ENCODE measurements around the gene RGS12.
A peak's percentile ranks its signal among the peaks of the same experiment; 100 is the strongest.

The RGS12 gene

DNA sequence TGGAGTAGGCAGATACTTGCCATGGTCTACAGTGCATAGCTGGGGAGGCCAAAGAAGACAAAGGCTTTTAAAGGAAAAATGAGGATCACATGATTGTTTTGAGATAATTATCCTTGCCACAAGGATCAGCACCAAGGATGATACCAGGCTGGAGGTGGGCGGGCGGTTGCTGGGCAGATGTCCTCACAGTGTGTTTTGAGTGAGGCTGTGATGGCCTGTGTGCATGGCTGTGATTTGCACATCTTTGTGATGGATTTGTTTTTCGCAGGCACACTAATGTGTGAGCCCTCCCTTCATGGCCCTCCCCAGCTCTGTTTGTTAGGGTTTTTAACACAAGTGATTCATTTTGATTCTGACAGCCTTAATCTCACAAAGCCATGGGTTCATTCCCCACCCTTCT is 46.8 kb downstream of the RGS12 start:
- no peak overlapping the region for H2BK120ac ChIP-seq (ENCODE audit: low read depth, low read length)
- no peaks in the 10 kb centered on the region for H3K27me3 ChIP-seq (ENCODE audit: insufficient read depth, low read length, poor library complexity)
- no peak for DNase-seq
- no peak overlapping the region for H3K4ac ChIP-seq (ENCODE audit: low read depth, low read length)
- no peak overlapping the region for H4K5ac ChIP-seq (ENCODE audit: low read length)
- no peak overlapping the region for H3K27ac ChIP-seq (ENCODE audit: low read depth, low read length)
- no peak overlapping the region for H3K56ac ChIP-seq (ENCODE audit: low read length)
- H4K8ac ChIP-seq (ENCODE audit: low read depth, low read length): no peak overlapping the region
- H2BK15ac ChIP-seq (replicated peaks; ENCODE audit: low read depth): no peak overlapping the region
- WGBS (ENCODE audit: extremely low coverage, insufficient coverage, low lambda C conversion rate): no CpG with 5 or more reads among the region's 3 CpGs
- H3K4me1 ChIP-seq (ENCODE audit: control insufficient read depth, low read depth, low read length): no peaks in the 10 kb centered on the region
- no peak overlapping the region for H3K4me3 ChIP-seq (ENCODE audit: low read length)
- H3K9ac ChIP-seq (ENCODE audit: low read length): no peak overlapping the region
- no peak overlapping the region for H2AK5ac ChIP-seq (ENCODE audit: low read length)
- no peak overlapping the region for H3K18ac ChIP-seq (ENCODE audit: low read length)
- no peaks in the 10 kb centered on the region for H3K36me3 ChIP-seq (ENCODE audit: control insufficient read depth, insufficient read depth, low read length)
- H3K23ac ChIP-seq (ENCODE audit: low read length): no peak overlapping the region
- H3K4me2 ChIP-seq (ENCODE audit: low read length): no peak overlapping the region
- no peak overlapping the region for H2BK5ac ChIP-seq (ENCODE audit: low read length)
- H3K79me2 ChIP-seq (ENCODE audit: control insufficient read depth, insufficient read depth, low read length): no peaks in the 10 kb centered on the region
- H3K79me1 ChIP-seq (ENCODE audit: low read length): peaks cover 5% of the 10 kb centered on the region

DNA sequence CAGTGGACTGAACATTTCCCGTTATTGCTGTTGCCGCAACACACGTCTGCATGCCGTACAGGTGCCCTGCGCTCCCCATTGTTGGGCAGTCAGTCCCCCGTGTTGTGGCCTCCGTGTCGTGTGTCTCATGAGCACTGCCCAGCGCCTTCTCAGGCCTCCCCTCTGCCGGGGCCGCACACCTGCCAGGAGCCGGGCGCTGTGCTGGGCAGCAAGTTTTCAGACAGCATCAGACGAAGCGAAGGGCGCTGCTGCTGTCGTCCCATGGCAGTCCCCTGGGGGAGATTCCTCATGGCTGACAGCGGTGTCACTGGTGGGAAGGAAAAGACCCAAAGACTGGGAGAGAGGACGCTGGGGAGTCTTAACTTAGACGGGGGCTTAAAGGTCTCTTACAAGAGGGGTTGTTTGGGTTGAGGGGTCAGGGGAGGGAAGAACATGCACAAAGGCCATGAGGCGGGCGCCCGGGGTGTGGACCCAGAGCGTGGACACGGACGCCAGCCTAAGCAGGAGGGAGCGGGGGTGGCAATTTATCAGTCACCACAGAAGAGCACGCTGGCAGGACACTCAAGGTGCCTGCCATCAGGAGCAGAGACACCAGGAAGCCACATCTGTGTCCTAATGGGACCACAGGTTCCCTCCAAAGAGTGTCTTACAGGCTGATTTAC is 47.3 kb downstream of the RGS12 start:
- Histone ChIP-seq H3K79me2 (ENCODE audit: control insufficient read depth, insufficient read depth, low read length) (no peaks in the 10 kb centered on the region), H2BK120ac (ENCODE audit: low read depth, low read length) (no peak overlapping the region), H2AK5ac (ENCODE audit: low read length) (no peak overlapping the region), H3K56ac (ENCODE audit: low read length) (no peak overlapping the region), H3K27me3 (ENCODE audit: insufficient read depth, low read length, poor library complexity) (no peaks in the 10 kb centered on the region), H2BK5ac (ENCODE audit: low read length) (no peak overlapping the region), H2BK15ac (replicated peaks; ENCODE audit: low read depth) (no peak overlapping the region), H3K4ac (ENCODE audit: low read depth, low read length) (no peak overlapping the region), H3K4me1 (ENCODE audit: control insufficient read depth, low read depth, low read length) (no peaks in the 10 kb centered on the region), H3K18ac (ENCODE audit: low read length) (no peak overlapping the region), H3K36me3 (ENCODE audit: control insufficient read depth, insufficient read depth, low read length) (no peaks in the 10 kb centered on the region), H4K5ac (ENCODE audit: low read length) (no peak overlapping the region), H3K4me3 (ENCODE audit: low read length) (no peak overlapping the region), H3K23ac (ENCODE audit: low read length) (peak overlapping the region; percentile 45), H4K8ac (ENCODE audit: low read depth, low read length) (no peak overlapping the region), H3K27ac (ENCODE audit: low read depth, low read length) (no peak overlapping the region), H3K9ac (ENCODE audit: low read length) (no peak overlapping the region), H3K4me2 (ENCODE audit: low read length) (no peak overlapping the region), H3K79me1 (ENCODE audit: low read length) (peaks cover 5% of the 10 kb centered on the region)
- DNase-seq: no peak
- no CpG with 5 or more reads among the region's 28 CpGs for WGBS (ENCODE audit: extremely low coverage, insufficient coverage, low lambda C conversion rate)

DNA sequence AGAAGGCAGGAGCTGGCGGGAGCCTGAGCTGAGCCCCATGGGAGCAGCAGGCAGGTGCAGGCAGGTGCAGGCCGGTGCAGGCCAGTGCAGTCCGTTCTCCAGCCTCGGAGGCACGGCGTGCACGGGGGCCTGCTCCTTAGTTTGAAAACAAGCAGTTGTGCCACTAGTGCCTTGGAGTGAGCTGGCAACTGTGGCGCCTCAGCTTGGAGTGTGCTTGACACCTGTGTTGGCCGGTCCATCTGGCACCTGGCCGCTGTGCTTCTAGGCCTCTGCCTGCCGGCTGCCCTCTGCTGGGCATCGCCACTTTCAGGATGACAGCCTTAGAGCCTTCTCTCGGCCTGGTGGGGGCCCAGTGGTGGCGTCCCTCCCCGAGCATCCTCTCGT is 47.9 kb downstream of the RGS12 start:
- H3K4ac ChIP-seq (ENCODE audit: low read depth, low read length): no peak overlapping the region
- no peak overlapping the region for H3K4me2 ChIP-seq (ENCODE audit: low read length)
- DNase-seq: no peak
- WGBS (ENCODE audit: extremely low coverage, insufficient coverage, low lambda C conversion rate): no CpG with 5 or more reads among the region's 16 CpGs
- H3K4me1 ChIP-seq (ENCODE audit: control insufficient read depth, low read depth, low read length): no peaks in the 10 kb centered on the region
- H2BK15ac ChIP-seq (replicated peaks; ENCODE audit: low read depth): no peak overlapping the region
- peaks cover 2% of the 10 kb centered on the region for H3K79me1 ChIP-seq (ENCODE audit: low read length)
- H3K23ac ChIP-seq (ENCODE audit: low read length): no peak overlapping the region
- no peaks in the 10 kb centered on the region for H3K79me2 ChIP-seq (ENCODE audit: control insufficient read depth, insufficient read depth, low read length)
- no peak overlapping the region for H2BK5ac ChIP-seq (ENCODE audit: low read length)
- no peak overlapping the region for H2BK120ac ChIP-seq (ENCODE audit: low read depth, low read length)
- H3K27me3 ChIP-seq (ENCODE audit: insufficient read depth, low read length, poor library complexity): no peaks in the 10 kb centered on the region
- no peaks in the 10 kb centered on the region for H3K36me3 ChIP-seq (ENCODE audit: control insufficient read depth, insufficient read depth, low read length)
- H3K4me3 ChIP-seq (ENCODE audit: low read length): no peak overlapping the region
- no peak overlapping the region for H3K56ac ChIP-seq (ENCODE audit: low read length)
- H3K9ac ChIP-seq (ENCODE audit: low read length): no peak overlapping the region
- no peak overlapping the region for H3K27ac ChIP-seq (ENCODE audit: low read depth, low read length)
- H3K18ac ChIP-seq (ENCODE audit: low read length): no peak overlapping the region
- no peak overlapping the region for H2AK5ac ChIP-seq (ENCODE audit: low read length)
- H4K8ac ChIP-seq (ENCODE audit: low read depth, low read length): no peak overlapping the region
- H4K5ac ChIP-seq (ENCODE audit: low read length): no peak overlapping the region

DNA sequence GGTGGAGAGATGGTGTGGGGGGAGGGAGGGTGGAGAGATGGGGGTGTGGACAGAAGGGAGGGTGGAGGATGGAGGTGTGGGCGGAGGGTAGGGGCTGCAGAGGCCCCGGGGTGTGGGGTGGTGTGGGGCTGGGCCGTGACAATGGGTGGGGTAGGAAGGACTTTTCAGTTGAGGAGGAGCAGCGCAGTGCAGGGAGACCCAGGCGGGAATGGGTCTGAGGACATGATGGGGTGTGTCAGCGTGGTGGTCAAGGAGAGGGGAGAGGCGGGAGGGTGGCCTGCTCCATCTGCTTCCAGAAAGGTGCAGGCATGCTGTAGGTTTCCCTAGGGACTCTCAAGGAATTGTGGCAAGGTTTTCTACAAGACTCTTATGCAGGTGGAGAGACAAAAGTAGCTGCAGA is 48.9 kb downstream of the RGS12 start:
- no peak overlapping the region for H3K56ac ChIP-seq (ENCODE audit: low read length)
- no peak overlapping the region for H3K23ac ChIP-seq (ENCODE audit: low read length)
- no peak overlapping the region for H4K5ac ChIP-seq (ENCODE audit: low read length)
- no peak overlapping the region for H2BK5ac ChIP-seq (ENCODE audit: low read length)
- H3K79me2 ChIP-seq (ENCODE audit: control insufficient read depth, insufficient read depth, low read length): no peaks in the 10 kb centered on the region
- no peak overlapping the region for H3K18ac ChIP-seq (ENCODE audit: low read length)
- no peaks in the 10 kb centered on the region for H3K27me3 ChIP-seq (ENCODE audit: insufficient read depth, low read length, poor library complexity)
- H2AK5ac ChIP-seq (ENCODE audit: low read length): no peak overlapping the region
- no peak overlapping the region for H3K4ac ChIP-seq (ENCODE audit: low read depth, low read length)
- H3K4me3 ChIP-seq (ENCODE audit: low read length): no peak overlapping the region
- WGBS (ENCODE audit: extremely low coverage, insufficient coverage, low lambda C conversion rate): no CpG with 5 or more reads among the region's 7 CpGs
- no peak overlapping the region for H3K9ac ChIP-seq (ENCODE audit: low read length)
- no peak overlapping the region for H3K27ac ChIP-seq (ENCODE audit: low read depth, low read length)
- no peaks in the 10 kb centered on the region for H3K4me1 ChIP-seq (ENCODE audit: control insufficient read depth, low read depth, low read length)
- H4K8ac ChIP-seq (ENCODE audit: low read depth, low read length): no peak overlapping the region
- H3K36me3 ChIP-seq (ENCODE audit: control insufficient read depth, insufficient read depth, low read length): no peaks in the 10 kb centered on the region
- H2BK120ac ChIP-seq (ENCODE audit: low read depth, low read length): no peak overlapping the region
- DNase-seq: no peak
- H3K4me2 ChIP-seq (ENCODE audit: low read length): no peak overlapping the region
- H2BK15ac ChIP-seq (replicated peaks; ENCODE audit: low read depth): no peak overlapping the region
- peaks cover 2% of the 10 kb centered on the region for H3K79me1 ChIP-seq (ENCODE audit: low read length)

DNA sequence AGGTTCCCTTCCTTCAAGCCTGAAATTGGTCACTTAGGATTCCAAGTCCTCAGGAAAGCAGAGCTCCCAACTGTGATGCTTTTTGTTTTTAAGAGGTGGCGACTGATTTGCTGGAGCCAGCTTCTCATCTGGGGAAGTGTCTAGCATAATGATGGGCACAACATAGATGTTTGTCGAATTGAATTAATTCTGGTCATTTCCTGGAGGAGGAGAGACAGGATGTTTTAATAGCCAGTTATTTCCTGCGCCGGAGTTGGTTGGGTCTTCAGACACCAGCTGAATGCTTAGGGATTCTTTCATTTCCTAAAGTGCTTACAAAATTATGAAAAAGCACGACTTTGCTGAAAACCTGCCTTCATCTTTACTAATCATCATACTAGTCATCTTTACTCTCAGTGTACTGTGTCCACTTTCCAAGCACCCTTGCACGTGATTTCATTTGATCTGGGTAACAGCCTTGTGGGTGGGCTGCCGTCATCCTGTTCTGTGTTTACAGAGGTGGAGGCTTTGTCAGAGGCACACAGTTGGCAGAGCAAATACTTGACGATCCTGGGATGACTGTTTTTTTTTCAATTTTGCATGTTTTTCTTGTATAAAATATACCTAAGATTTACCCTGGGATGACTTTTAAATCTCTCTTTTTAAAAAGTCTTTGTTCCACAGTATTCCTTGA is 49.5 kb downstream of the RGS12 start:
- H3K27me3 ChIP-seq (ENCODE audit: insufficient read depth, low read length, poor library complexity): no peaks in the 10 kb centered on the region
- no peak overlapping the region for H3K9ac ChIP-seq (ENCODE audit: low read length)
- H4K5ac ChIP-seq (ENCODE audit: low read length): no peak overlapping the region
- no peaks in the 10 kb centered on the region for H3K79me2 ChIP-seq (ENCODE audit: control insufficient read depth, insufficient read depth, low read length)
- H2AK5ac ChIP-seq (ENCODE audit: low read length): no peak overlapping the region
- H3K4me2 ChIP-seq (ENCODE audit: low read length): no peak overlapping the region
- no peak overlapping the region for H3K18ac ChIP-seq (ENCODE audit: low read length)
- H3K79me1 ChIP-seq (ENCODE audit: low read length): peaks cover under 1% of the 10 kb centered on the region
- H3K4ac ChIP-seq (ENCODE audit: low read depth, low read length): no peak overlapping the region
- no peaks in the 10 kb centered on the region for H3K4me1 ChIP-seq (ENCODE audit: control insufficient read depth, low read depth, low read length)
- H4K8ac ChIP-seq (ENCODE audit: low read depth, low read length): no peak overlapping the region
- no peak overlapping the region for H3K23ac ChIP-seq (ENCODE audit: low read length)
- no peak overlapping the region for H2BK120ac ChIP-seq (ENCODE audit: low read depth, low read length)
- no peaks in the 10 kb centered on the region for H3K36me3 ChIP-seq (ENCODE audit: control insufficient read depth, insufficient read depth, low read length)
- no peak overlapping the region for H3K4me3 ChIP-seq (ENCODE audit: low read length)
- WGBS (ENCODE audit: extremely low coverage, insufficient coverage, low lambda C conversion rate): no CpG with 5 or more reads among the region's 8 CpGs
- H3K27ac ChIP-seq (ENCODE audit: low read depth, low read length): no peak overlapping the region
- no peak overlapping the region for H2BK15ac ChIP-seq (replicated peaks; ENCODE audit: low read depth)
- no peak overlapping the region for H2BK5ac ChIP-seq (ENCODE audit: low read length)
- DNase-seq: no peak
- no peak overlapping the region for H3K56ac ChIP-seq (ENCODE audit: low read length)
